Measurements from ENCODE around the gene DEPDC4. TPM values are rescaled to one million over a fixed set of nuclear protein-coding genes. Genes with fewer than 3 reads are reported as not detected.
A peak's percentile ranks its signal among the peaks of the same experiment; 100 is the strongest.

The DEPDC4 gene
- total and polyA plus RNA-seq, 2 of the 13 experiments (the other 11 are each of a cell fraction or from before 2014, with no cell fraction given), result 2.2 to 5.7 TPM

GRCh38 chr12:100229036-100229635 is 37.7 kb downstream of the DEPDC4 start:
- Histone ChIP-seq H3K4me2 (ENCODE audit: low read depth, low read length) (no peak overlapping the region), H4K20me1 (ENCODE audit: insufficient read depth, low read length) (no peaks in the 10 kb centered on the region), H3K27me3 (ENCODE audit: control insufficient read depth in 1 of 2, insufficient read depth in 2 of 2, low read length in 2 of 2) (no peaks in the 10 kb centered on the region), H2AFZ (ENCODE audit: low read length) (no peak overlapping the region), H3K9ac (ENCODE audit: insufficient read depth, low read depth, low read length) (no peak overlapping the region), H3K27ac (ENCODE audit: extremely low read length, insufficient read depth, low read length) (no peak overlapping the region), H3K4me3 (replicated peaks in 1 of 3; ENCODE audit: insufficient read depth in 1 of 3, low read depth in 2 of 3, low read length in 3 of 3) (no peak overlapping the region), H3K36me3 (replicated peaks in 1 of 2; ENCODE audit: control insufficient read depth in 1 of 2, insufficient read depth in 2 of 2, low read length in 2 of 2) (peaks cover 0 to 9% of the 10 kb centered on the region in 2 experiments; a peak in 3 of 5 replicates), H3K9me3 (ENCODE audit: low read length) (no peaks in the 10 kb centered on the region), H3K79me2 (ENCODE audit: insufficient read depth, low read length) (no peaks in the 10 kb centered on the region), H3K4me1 (ENCODE audit: insufficient read depth, low read length) (no peaks in the 10 kb centered on the region)
- in situ Hi-C loops (cut with HindIII; ENCODE audit: extremely low pct_ligation_motif_present, low pct_unique_long_range_greater_than_20kb), result no loop called here
- ChIA-PET POLR2A (no interaction called here), CTCF (ENCODE audit: low intra/inter-chr PET ratio, low total read pairs) (no interaction called here)
- 92% methylated on average over 5 of the region's 5 CpGs for WGBS (ENCODE audit: low lambda C conversion rate)
- peak; percentile 28 for DNase-seq (ENCODE audit: low spot score)
- TF ChIP-seq MEIS2 (CRISPR knock-in tag; IDR thresholded peaks at IDR 0.05) (no peak), NPAS2 (CRISPR knock-in tag; IDR thresholded peaks at IDR 0.05; ENCODE audit: borderline replicate concordance) (no peak), STAG1 (CRISPR knock-in tag; IDR thresholded peaks at IDR 0.05) (peak; percentile 69), HOXA3 (CRISPR knock-in tag; IDR thresholded peaks at IDR 0.05) (no peak), ZNF180 (CRISPR knock-in tag; IDR thresholded peaks at IDR 0.05; ENCODE audit: borderline replicate concordance, low read depth) (no peak), RBAK (CRISPR knock-in tag; IDR thresholded peaks at IDR 0.05) (no peak), MTA3 (CRISPR knock-in tag; IDR thresholded peaks at IDR 0.05) (no peak), CTCF (CRISPR knock-in tag; IDR thresholded peaks at IDR 0.05) (peak; percentile 54), ZNF780A (CRISPR knock-in tag; IDR thresholded peaks at IDR 0.05) (no peak), ZNF770 (CRISPR knock-in tag; IDR thresholded peaks at IDR 0.05) (peak; percentile 78), CREBL2 (CRISPR knock-in tag; IDR thresholded peaks at IDR 0.05; ENCODE audit: borderline replicate concordance) (no peak)
- FAIRE-seq, result peak; percentile 12
- intact Hi-C loops (cut with micrococcal nuclease; ENCODE audit: unreplicated experiment), result no loop called here
- BruUV-seq (replicated peaks), result no TSS peak
- ATAC-seq, result peak; percentile 86
